ENCODE data around the gene NAT14.

Gene NAT14

DNA sequence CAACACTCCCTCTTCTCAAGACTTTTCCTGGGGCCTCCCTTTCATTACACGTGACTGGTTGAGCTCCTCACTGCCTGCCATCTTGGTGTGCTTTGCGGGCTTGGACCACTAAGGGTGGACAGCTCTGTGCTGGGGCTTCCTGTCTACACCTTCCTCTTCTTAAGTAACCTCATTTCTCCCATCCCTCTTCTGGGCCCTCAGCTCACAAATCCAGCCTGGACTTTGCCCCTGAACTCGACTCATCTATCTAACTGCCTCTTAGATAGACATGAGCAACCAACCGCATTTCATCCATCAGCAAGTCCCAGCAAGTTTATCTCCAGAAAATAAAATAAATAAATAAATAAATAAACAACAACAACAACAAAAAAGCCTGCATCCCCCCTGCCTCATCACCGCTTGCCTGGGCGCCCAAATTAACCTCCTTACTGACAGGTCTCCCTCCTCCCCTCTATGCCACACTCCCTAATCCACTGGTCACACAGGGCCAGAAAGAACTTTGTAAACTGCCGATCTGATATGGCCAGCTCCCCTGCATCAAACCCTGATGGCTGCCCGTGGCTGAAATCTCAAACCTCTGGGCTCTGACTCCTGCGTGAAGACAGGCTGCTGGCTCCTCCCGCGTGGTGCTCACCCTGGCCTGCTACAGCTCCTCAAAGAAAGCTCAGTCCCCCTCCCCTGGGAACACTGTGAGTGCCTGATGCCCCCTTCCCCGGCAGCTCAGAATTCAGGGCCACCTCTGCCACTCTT is 31.3 kb upstream of the NAT14 start:
- DNase-seq (ENCODE audit: low read depth): no peak

DNA sequence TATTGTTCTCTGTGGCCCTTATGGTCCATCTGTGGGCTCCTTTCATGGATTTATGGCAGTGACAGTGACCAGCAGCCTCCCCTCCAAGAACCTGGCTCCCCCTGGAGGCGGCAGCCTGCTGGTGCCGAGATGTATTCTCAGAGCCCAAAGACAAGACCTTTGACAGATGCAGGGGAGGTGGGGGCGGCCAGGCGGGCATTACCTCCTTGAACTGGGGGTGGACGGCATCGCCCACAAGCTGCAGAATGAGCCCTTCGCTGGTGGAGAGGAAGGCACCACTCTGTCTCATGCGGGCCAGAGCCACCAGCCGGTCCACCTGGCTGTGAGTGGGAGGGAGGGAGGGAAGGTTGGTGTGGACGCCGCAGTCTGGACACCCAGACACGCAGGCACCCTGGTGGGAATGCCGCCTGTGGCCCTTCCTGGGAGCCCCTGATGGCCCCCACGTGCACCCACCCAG is 30.2 kb upstream of the NAT14 start:
- DNase-seq (ENCODE audit: low read depth): peak; percentile 66

- no peak for DNase-seq (ENCODE audit: low read depth)
These were observed 29.3 kb upstream of the NAT14 start for GRCh38 chr19:55455576-55456235.

DNA sequence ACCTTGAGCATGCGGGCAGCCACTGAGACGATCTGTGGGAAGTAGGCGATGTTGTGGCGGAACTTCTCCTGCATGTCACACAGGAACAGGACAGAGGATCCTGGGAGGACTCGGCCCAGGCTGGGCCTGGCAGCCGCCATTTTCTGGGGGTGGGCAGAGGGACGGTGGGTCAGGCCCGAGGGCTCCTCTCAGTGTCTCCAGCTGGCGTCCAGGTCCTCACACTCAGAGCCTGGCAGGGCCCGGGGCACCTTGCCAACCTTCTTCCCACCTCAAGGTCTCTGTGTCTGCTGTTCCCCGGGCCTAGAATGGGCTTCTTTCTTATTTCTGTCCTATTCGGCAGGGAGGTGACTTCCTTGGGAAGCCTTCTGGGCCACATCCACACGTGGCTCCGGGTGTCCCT is 28.6 kb upstream of the NAT14 start:
- DNase-seq (ENCODE audit: low read depth): no peak

GRCh38 chr19:55457683-55458457 is 27.1 kb upstream of the NAT14 start:
- DNase-seq (ENCODE audit: low read depth): no peak

DNA sequence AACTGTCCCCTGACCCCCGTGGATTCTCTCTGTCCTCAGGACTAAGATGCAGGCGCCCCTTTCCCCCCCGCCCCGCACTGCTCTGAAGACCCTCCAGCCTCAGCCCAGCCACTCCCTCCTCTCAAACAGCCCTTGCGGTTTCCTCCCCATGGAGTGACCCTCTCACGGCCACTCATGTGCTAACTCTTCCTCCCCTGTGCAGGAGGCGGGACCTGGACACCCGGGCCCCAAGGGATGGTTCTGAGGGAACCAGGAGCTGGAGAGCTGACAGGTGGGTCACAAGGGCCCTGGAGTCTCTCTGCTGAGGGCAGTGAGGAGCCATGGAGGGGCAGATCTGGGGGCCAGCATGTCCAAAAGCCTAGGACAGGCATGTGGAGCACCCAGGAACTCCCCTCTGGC is 25.4 kb upstream of the NAT14 start:
- DNase-seq (ENCODE audit: low read depth): no peak

GRCh38 chr19:55459950-55460657 is 24.9 kb upstream of the NAT14 start:
- DNase-seq (ENCODE audit: low read depth): peak; percentile 33

- peak; percentile 76 for DNase-seq (ENCODE audit: low read depth)
These were observed 24.2 kb upstream of the NAT14 start for GRCh38 chr19:55460670-55461258.

- DNase-seq (ENCODE audit: low read depth): peak; percentile 99
These were observed 23.6 kb upstream of the NAT14 start, which contains the start of gene ISOC2 for GRCh38 chr19:55461259-55461973. Gene ISOC2 (minus strand): TSS chr19:55461642. CDS start chr19:55456486, 5,156 bp downstream.

- DNase-seq (ENCODE audit: low read depth): peak; percentile 51
These were observed 22.9 kb upstream of the NAT14 start for GRCh38 chr19:55461974-55462626.

DNA sequence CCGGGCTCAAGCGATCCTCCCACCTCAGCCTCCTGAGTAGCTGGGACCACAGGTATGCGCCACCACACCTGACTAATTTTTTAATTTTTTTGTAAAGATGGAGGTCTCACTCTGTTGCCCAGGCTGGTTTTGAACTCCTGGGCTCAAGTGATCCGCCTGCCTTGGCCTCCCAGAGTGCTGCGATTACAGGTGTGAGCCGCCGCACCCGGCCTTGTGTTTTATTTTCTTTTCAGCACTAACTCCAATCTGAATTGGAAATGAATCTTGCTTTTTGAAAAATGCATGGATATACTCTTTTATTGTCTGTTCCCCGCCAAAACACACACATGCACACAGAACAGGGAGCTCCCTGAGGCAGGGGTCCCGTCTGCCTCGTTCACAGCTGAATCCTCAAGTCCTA is 22.3 kb upstream of the NAT14 start:
- DNase-seq (ENCODE audit: low read depth): no peak

- no peak for DNase-seq (ENCODE audit: low read depth)
These were observed 21.4 kb upstream of the NAT14 start for GRCh38 chr19:55463583-55464031.

DNA sequence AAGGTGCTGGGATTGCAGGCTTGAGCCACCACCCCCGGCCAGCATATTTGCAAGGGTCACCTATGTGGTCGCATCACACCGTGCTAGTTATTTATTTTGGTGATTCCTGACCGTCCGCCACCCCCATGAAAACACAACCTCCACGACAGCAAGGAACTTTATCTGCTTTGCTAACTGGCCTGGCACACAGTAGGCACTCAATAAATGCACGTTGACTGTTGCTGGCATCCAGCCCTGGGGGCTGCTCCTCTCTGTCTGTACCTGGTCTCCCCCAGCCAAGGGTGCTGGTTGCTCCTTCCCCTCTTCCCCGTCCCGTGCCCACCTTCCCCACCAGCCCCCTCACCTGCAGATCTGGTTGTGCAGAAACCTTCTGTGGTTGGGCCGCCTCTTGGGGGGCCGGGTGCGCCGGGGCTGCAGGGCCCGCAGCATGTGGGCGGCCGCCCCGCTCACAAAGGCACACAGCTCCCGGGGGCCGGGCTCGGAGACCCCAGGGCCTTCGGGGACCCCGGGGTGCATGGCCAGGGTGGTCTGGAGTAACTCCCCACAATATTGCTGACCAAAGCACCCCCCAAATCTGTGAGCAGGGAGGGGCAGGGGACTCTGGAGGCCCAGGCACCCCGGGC is 20.8 kb upstream of the NAT14 start:
- no peak for DNase-seq (ENCODE audit: low read depth)

DNA sequence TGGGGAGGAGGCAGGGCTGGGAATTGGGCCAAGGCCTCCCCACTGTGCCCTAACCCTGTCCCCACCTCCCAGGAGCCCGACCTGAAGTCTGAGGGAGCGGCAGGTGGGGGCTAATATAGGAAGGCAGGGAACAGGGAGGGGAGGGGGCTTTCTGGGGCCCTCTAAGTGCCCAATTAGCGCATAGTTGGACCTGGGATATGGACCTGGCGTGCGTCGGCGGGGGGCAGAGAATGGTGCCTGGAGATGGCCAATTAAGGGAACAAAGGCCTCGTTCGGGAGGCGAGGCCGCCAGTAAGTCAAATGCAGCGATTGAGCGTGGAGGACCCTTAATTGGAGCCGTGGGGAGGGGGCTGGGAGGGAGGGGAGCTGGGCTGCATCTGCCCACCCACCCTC is 20.3 kb upstream of the NAT14 start, which contains the start of gene C19orf85:
Gene C19orf85, minus strand, starts transcription at position 90 of the 393 bp plus-strand sequence. CDS start 197 bp downstream, outside the sequence.
- DNase-seq (ENCODE audit: low read depth): no peak

DNA sequence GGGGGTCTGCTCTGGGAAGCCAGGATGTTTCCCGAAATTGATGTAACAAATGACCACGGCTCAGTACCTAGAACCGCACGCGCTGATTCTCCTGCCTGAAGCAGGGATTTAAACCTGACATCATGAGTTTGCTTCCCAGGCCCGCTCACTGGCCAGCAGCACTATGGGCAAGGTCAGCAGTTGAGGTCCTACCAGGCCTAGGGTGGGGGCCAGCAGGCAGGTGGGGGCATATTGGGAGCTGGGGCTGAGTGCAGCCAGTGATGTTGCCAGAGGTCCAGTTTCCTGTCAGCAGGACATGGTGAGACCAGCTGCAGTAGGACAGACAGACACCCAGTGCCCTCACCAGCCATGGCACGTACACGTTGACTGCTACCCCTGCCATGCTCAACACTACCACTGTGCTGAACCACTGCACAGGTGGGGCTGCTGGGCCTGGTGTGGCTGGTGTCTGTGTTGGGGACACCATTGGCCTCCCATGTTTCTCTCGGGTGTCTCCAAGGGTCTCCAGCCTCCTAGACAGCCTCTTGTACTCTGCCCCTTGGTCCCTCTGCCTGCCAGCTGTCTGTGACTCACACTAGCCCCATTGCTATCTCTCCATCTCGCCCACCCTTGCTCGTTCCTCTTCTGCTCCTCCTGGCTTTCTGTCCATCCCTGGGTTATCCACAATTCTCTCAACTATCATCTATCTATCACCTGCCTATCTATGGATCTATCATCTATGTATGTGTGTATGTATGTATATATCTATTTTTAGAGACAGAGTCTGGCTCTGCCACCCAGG is 19.3 kb upstream of the NAT14 start:
- DNase-seq (ENCODE audit: low read depth): no peak

GRCh38 chr19:55466241-55466614 is 18.8 kb upstream of the NAT14 start:
- DNase-seq (ENCODE audit: low read depth): no peak

DNA sequence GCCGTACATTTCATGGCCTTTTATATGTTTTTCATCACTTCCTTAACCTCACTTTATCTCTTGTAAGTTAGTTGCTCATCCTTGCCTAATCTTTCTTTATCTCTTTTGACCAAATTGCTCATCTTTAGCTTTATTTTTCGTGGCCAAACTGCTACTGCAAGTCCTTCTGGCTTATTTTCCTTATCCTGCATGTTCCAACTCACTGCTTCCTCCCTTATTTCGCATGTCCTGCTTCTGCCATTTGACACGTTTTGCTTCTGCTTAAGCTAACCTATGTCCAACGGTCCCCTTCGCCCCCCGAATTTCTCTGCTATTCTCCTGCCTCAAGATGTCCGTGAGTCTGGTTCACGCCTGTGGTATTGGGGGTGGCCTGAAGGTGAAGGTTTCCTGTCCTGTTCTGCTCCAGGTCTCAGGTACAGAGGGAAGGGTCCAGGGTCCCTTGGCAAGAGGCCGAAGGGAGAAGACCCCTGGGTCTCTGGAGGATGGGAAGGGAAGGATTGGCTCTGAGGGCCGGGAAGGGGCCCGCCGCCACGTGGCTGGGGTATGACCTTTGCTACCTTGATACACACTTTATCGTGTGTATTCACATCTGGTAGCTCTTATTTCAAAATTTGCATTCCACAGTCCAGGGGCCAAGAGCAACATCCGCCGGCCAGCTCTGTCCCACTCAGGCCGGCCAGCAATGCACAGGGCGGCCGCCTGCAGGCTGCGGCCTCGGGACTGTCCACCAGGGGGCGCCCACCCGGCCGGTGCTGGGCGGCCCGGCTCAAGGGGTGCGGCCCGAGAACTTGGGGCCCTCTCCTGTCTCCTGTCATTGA is 17.5 kb upstream of the NAT14 start:
- DNase-seq (ENCODE audit: low read depth): peak; percentile 61

DNA sequence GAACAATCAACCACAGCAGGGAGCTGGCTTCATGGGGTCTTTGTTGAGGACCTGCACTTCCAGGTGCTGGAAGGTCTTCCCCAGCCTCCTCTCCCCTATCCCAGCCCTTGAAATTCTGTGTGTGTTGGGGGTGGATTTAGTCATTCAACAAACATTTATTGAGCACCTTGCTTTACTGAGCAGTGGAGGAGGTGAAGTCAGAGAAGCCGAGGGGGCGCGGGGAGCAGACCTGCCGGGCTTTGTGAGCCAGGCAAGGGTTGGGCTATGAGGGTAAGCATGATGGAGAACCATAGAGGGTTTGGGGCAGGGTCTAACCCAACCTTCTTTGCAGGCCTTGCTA is 17.0 kb upstream of the NAT14 start:
- no peak for DNase-seq (ENCODE audit: low read depth)
